IPS DF 4.7 (cell line): Measurements from ENCODE around the gene TSPAN14.
"Not testable (repeated sequence)": the region's sequence is repeated elsewhere in the genome, so short reads cannot be mapped to it uniquely, and the experiment has no call there.

Experiments
- DNase-seq: peaks from one replicate; pipeline ENCODE4 v3.0.0-alpha.2; 2013; ENCODE audit warnings: low spot score; ENCODE audit errors: extremely low read depth

TSPAN14 gene, protein sequence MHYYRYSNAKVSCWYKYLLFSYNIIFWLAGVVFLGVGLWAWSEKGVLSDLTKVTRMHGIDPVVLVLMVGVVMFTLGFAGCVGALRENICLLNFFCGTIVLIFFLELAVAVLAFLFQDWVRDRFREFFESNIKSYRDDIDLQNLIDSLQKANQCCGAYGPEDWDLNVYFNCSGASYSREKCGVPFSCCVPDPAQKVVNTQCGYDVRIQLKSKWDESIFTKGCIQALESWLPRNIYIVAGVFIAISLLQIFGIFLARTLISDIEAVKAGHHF

DNA sequence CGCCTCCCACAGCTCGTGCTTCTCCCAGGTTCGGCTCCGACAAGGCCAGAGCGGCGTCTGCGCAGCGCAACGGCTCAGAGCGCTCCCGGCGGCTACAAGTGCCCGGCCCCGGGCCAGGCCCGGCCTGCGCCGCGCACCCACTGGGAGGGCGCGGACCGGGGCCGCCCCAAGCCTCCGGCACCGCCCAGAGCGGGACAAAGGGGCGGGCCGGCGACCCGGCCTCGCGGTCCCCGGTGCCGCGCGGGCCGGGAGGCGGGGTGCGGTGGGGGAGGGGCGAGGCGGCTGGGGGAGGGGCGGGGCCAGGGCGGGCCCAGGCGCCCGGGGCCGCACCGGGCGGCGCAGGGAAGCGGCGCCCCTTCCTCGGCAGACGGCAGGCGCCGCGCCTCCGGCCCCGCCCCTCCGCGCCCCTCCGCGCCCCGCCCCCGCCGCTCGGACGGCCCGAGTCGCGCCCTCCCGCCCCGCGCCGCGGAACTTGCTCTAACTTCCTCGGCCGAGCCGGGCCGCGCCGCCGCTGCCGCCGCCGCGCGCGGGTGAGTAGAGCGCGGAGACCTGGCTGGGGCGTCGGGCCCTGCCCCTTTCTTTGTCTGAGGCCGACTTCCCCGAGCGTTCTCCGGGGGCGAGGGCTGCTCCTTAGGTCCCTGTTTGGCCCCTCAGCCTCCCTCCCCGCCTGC lies at the start of gene TSPAN14:
Gene TSPAN14, plus strand, starts transcription at position 469 of the 671 bp plus-strand sequence. CDS start 34,924 bp downstream, outside the sequence.
- no peak for DNase-seq

- no peak for DNase-seq
These were observed 49.1 kb upstream of the TSPAN14 start for GRCh38 chr10:80405035-80405434.

DNA sequence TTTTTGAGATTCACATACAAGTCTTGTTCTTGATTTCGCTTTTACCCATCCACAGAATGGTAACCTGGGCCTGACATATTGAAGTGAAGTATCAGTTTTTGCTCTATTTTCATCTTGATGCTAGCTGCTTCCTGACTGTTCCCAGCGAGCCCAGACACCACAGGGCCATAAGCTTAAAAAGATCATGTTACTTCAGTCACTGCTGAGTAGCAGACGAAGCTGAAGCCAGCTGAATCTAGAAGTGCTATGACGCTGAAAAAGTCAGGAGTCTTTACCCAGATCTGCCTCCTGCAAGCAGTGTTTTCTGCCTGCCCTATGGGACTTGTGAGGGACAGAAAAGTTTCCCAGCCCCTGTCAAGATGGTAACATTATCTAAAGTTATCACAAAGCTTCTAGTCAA lies 48.5 kb upstream of the TSPAN14 start:
- DNase-seq, result no peak

DNA sequence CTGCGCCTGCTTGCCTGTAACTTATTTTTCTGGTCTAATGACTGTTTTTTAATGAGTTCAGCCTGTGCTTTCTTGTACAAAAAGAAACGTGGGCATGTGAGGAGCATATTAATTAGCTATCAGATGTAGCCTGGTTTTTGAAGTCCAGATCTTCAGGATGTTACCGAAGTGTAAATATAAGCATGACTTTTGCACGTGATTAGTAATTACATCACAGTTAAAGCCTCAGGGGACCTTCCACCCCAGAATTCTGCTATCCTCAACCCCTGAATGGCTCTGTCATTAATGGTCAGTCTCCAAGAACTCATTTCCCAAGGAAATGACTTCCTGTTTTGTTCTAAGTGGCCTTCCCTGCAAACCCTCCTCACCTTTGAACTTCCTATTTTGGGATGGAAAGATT lies 47.9 kb upstream of the TSPAN14 start:
- DNase-seq, result no peak

- DNase-seq, result no peak
These were observed 46.3 kb upstream of the TSPAN14 start for GRCh38 chr10:80407812-80408241.

GRCh38 chr10:80408242-80409101 lies 45.6 kb upstream of the TSPAN14 start, which contains the start of gene PRXL2A:
Gene PRXL2A, plus strand, starts transcription at chr10:80408551. Its CDS starts 11,917 bp downstream, at chr10:80420468.
- no peak for DNase-seq

- DNase-seq, result no peak
These were observed 45.0 kb upstream of the TSPAN14 start for GRCh38 chr10:80409121-80409520.

GRCh38 chr10:80410122-80410521 lies 44.0 kb upstream of the TSPAN14 start:
- DNase-seq, result no peak

GRCh38 chr10:80410578-80411145 lies 43.4 kb upstream of the TSPAN14 start:
- DNase-seq, result no peak

- no peak for DNase-seq
These were observed 42.8 kb upstream of the TSPAN14 start for GRCh38 chr10:80411267-80411668.

GRCh38 chr10:80411681-80412220 lies 42.4 kb upstream of the TSPAN14 start:
- DNase-seq, result no peak

DNA sequence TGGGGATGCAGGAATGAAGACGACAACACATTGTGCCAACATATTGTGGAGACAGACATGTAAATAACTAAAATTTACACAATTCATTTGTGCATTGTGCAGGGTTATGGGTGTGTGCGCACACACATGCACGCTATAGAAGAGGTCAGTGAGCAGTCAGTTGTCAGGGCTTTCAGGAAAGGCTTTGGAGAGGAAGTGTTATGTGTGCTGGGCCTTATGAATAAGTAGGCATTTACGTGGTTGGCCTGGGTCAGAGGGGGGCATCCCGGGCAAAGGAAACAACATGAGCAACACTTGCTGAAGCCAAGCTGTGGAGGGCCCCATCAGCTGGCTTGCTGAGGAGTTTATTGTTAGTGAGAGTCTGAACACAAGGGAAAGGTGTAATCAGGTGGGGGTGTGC lies 41.6 kb upstream of the TSPAN14 start:
- no peak for DNase-seq

DNA sequence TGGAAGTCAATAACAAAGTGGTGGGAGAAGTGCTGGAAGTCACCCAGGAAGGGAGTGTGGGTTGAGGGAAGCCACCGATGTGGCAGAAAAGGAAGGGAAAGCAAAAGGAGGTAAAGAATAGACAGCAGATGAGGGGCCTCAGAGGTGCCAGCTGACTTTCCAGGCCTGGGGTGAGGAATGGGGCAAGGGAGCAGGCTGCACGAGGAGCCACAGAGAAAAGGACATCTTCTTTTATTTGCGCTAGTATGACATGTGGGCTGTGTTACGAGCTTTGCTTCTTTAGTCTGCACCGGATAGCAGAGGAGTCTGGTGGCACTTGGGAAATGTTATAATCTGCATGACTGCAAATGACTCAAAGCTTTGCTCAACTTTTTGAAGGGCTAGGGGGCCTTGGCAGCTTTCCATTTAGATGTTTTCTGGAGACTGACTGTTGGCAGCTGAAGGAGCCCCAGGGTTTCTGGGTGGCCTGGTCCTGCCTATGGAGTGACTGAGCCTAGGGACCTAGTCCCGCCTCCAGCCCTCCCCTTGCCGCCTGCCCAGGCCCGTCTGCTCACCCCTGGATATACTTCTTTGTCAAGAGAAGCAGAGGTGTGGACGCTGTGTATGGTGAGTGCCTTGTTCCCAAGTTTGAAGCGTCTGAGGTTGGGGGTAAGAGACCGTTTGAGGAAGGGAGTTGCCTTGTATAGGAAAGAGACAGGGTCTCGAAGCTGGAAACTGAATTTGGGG lies 40.7 kb upstream of the TSPAN14 start:
- DNase-seq, result no peak

DNA sequence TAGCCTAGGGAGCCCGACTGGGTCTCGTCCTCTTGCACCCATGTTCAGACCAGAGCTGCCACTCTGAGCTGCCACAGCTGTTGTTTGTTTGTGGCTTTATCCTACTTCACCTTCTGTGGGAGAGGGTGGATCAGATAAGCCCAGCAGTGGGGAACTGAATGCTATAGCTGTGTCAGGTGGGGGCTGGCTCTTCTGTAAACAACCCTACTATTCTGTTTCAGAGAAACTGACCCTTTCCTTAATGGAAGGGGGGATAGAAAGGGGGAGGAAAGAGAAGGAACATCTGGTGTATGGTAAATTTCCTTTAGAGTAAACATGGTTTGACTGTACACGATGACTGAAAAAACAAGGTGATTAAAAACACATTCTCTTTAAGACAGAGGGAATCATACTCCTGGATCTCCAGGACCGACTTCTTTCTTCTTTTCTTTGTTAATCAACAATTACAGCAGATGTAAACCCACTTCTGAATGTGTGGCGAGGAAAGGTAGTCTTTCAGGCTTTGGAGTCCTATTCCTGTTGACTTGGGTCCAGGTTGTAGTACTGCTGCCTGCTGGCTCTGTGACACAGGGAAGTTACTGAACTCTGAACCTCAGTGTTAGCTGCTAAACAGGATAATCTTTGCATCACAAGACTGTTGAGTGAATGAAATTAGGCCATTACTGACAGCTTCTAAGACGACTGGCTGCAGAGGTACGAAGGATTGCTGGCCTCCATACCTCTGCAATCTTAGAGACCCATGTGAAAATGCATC lies 39.8 kb upstream of the TSPAN14 start:
- no peak for DNase-seq

DNA sequence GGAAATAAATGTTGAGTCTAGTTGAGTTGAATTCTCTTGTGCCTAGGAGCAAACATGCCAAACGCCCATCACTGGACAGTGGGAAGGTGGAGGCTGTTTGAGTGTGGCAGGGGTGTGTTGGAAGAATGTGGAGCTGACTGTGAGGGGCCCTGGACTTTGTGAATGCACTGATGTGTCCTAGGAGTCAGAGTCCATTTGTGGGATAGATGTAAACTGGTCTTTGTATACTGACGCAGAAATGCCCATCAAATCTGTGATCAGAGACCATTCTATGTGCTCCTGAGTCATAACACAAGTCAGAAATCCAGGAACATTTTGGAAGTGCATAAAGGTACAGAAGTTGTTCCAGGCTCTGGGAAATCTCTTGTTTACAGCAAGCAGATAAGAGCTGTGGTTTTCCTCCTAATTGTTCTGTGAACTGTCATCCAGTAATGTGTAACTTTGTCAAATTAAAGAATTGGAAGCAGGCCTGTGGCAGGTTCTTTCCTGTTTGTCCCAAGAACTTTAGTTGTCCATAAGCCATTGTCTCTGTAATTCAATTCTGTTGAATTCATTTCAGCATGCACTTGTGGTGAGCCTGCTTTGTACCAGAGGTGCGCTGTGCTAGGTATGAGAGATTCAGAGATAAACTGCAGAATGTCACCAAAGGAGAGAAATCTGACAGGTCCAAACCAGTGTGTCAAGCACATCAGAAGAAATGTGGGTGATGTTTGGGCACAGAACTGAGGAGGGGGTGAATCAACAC lies 38.2 kb upstream of the TSPAN14 start:
- no peak for DNase-seq

DNA sequence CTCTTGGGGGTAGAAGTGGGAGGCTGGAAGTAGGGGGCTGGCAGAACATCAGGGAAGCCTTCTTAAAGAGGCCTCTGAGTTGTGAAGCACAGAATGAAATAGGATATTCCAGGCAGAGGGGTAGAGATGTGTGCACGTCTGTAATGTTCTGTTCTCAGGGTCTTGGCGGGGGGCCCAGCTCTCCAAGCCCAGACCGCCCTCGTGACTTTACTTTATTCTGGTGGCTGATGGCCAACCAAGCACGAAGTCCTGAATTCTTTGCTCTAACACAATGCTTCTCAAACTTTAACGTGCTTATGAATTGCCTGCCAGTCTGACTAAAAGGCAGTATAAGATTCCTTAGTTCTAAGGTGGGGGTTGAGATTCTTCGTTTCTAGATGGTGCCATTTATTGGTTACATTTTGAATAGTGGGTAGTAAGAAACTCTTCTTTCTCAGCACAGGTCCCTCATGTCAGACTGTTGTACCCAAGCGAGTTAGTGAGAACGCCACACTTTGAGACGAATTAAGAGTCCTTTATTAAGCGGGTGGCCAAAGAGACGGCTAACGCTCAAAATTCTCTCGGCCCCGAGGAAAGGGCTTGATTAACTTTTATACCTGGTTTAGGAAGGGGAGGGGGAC lies 37.5 kb upstream of the TSPAN14 start:
- DNase-seq, result no peak

GRCh38 chr10:80417256-80417655 lies 36.9 kb upstream of the TSPAN14 start:
- DNase-seq, result not testable (repeated sequence)

DNA sequence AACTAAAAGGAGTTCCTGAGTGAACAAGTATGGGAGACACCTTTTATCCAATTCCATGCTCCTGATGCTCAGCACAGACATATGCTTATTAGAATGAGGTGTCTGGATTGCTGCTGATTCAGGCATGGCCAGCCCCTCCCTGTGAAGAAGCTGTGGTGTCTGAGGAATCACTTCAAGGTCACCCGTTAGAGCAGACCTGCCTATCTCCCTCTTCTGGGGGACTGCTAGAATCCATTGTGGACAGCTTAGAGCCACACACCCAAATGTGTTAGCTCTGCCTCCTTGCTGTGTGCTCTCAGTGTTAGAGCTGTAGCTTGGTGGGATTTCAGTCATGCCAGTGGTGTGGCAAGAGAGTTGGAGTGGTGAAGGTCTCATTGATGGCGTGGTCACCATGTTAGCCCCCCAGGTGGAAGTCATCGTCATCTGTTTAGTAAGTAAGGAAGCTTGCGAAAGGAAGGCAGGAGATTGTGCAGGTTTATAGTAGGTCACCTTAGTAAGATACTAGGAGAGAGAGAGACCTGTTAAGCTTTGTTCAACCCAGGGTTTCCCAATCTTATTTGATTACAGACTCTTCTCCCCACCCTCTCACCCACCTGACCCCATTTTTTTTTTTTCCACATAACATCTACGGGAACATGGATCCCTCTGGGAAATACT lies 32.9 kb upstream of the TSPAN14 start:
- no peak for DNase-seq
